HG02623 (cell line): ENCODE results near the gene TMPRSS6.

Experiments used
- ATAC-seq: cut with Tn5 transposase; IDR thresholded peaks from one replicate; pipeline ENCODE4 v1.9.1; 2021; ENCODE audit warnings: moderate library complexity; ENCODE audit not compliant: unreplicated experiment

The TMPRSS6 gene

DNA sequence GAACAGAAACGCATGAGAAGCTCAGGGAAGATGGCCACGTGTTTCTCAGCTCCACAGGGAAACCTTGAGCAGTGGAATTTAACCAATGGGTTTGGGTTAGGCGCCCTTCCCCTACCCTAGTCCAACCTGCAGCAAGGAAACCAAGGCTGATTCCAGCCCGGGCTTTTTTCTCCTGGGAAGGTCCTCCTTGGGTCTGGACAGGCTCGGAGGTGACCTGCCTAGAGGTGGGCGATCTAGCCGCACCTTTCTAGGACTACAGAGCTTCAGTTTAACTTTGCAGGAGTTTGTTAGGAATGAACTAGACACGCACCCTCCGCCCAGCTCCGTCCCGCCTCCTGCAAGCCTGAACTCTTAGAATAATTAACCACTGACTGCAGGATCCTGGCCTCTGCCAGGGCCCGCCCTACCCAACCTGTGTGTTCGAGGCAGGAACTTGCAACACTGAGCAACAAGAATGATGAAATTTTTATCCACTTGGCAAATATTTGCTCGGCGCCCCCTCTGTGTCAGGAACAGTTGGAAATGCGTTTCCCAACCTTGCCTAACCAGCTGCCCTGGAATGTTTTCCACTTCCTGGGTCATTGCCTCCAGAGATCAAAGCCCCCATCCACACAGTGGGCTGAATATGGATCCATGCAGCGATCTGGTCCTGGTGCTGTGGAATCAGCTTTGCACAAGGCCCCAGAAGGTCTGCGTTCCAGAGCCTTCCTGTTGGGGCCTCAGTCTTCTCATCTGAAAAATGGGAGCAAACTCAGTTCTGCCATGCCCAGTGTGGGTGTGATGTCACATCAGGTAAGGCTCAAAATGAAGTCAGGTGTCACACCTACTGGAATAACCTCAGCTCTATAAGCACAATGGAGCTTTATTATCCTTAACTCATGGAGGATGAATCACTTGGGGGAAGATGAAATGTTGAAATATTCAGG lies 76.7 kb downstream of the TMPRSS6 start:
- ATAC-seq: no peak

DNA sequence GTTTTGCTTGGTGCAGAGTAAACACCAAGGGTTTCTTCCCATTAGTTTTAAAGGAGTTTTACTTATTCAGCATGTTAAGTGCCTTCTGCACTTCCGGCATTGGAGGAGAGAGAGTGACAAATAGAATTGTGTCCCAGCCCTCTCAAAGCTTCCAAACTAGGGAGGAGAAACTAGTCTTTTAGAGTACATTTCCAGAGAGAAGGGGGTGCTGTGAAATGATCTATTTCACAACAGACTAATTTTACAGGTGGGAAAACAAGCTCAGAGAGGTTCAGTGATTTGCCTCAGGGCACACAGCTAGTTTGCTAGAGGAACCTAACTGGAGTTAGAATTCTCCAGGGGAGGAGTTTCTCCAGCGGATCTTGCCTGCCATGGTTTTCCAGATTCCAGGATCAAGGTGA lies 77.4 kb downstream of the TMPRSS6 start:
- ATAC-seq: no peak

DNA sequence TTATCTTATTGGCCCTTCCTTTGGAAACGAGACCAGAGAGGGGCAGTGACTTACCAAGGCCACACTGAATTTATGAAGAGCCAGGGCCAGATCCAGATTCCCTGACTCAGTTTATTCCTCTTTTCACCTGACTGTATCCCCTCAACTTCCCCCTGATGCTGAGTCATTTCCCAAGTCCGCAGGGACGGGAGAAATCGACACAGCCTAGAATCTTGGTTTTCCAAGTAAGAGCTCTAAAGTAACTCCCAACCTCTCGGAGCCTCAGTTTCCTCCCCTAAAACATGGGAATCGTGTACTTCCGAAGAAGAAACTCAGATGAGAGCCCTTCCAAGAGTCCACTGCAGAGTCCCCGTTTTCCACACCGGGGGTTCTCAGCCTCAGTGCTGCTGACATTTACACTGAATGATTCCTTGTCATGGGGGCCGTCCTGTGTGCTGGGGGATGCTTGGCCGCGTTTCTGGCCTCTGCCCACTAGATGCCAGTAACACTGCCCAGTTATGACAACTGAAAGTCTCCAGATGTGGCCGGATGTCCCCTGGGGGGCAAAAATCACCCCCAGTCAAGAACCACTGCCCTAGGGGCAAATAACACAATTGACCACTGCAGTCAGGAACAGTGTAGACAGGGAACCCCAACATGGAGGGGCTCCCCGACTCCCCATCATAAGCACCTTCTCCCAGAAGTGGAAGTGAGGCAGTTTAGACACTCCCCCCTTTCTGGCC lies 78.8 kb downstream of the TMPRSS6 start:
- ATAC-seq: no peak

DNA sequence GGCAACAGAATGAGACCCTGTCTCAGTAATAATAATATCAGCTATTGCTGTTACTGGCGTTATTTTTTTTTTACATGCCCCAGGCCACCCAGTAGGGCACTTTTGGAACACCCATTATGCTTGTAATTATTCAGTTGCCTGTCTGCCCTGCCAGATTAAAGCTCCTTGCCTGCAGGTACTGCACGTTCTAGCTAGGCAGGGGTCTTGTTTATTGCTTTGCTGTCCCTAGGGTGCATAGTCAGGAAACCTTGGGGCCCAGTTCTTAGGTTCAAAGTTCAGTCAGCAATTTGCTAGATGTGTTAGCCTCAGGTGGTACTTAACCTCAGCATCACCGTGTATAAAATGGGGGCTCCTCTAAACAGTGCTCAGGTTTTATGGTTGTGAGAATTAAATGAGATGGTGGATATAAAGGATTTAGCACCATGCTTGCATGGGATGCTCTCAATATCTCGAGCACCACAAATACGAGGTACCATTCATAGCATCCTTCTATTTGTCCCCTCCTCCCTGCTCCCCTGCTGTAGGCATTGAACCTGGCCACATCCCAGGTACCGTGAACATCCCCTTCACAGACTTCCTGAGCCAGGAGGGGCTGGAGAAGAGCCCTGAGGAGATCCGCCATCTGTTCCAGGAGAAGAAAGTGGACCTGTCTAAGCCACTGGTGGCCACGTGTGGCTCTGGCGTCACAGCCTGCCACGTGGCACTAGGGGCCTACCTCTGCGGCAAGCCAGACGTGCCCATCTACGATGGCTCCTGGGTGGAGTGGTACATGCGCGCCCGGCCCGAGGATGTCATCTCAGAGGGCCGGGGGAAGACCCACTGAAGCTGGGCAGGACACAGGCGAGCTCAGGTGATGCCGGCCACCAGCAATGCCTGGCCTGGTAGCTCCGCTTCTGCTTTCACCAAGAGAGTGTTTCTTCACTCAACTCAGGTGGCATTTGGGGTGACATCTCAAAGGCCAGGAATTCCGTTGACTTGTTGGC lies 80.5 kb downstream of the TMPRSS6 start:
- ATAC-seq: no peak

DNA sequence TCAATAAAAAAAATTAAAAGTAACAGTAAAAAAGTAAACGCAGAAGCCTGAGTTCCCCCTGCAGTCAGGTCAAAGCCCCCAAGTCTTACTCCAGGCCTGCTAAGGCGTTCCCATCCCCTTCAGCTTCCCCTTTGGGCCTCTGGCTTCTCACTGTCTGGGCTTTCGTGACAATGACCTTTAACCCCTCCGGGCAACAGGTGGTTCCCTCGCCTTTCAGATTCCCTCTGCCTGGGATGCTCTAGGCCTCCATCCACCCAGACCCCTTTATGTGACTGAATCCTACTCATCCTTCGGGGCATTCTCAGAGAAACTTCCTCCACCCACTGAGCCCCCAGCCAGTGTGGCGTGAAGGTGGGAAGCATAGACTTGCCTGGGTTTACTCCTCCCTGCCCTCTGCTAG lies 82.0 kb downstream of the TMPRSS6 start:
- no peak for ATAC-seq

DNA sequence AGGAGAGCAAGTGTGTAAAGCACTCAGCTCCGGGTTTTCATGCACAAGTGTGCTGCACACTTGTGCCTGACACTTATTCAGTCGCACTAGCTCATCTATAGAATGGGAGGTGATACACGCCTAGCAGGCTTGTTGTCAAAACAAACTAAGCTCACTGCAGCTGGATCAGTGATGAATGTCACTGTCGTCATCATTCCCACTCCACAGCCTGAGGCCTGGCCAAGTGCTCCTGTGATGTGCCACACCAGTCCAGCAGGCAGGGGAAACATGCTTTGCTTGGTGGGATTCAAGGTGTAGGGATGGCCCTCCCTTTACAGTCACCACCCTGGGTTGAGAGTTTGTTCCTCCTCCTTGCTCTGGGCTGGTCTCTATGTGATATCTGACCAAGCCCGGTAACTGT lies 83.2 kb downstream of the TMPRSS6 start:
- no peak for ATAC-seq

DNA sequence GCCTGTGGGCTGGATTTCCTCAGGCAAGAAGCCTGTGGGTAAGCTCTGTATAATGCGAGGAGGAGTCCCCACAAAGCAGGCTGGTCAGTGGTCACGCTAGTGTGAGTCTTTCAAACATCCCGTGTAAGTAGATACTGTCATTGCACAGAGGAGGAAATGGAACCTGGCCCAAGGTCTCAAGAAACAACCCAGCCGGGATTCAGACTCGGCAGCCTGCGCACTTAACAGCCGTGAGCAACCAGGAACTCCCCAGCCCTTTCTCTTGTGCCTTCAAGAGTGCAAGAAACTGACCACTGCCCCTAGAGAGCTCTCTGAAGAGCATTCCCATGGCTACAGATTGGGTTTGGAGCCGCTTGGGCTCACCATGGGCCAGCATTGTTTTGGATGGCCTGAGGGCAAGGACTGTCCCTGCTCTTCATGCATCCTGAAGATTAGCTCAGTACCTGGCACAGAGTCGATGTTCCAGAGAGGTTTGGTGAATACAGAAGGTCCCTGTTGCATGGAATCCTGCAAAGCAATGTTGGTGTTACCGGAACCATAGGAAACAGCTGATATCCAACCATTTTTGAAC lies 83.9 kb downstream of the TMPRSS6 start:
- ATAC-seq: no peak

DNA sequence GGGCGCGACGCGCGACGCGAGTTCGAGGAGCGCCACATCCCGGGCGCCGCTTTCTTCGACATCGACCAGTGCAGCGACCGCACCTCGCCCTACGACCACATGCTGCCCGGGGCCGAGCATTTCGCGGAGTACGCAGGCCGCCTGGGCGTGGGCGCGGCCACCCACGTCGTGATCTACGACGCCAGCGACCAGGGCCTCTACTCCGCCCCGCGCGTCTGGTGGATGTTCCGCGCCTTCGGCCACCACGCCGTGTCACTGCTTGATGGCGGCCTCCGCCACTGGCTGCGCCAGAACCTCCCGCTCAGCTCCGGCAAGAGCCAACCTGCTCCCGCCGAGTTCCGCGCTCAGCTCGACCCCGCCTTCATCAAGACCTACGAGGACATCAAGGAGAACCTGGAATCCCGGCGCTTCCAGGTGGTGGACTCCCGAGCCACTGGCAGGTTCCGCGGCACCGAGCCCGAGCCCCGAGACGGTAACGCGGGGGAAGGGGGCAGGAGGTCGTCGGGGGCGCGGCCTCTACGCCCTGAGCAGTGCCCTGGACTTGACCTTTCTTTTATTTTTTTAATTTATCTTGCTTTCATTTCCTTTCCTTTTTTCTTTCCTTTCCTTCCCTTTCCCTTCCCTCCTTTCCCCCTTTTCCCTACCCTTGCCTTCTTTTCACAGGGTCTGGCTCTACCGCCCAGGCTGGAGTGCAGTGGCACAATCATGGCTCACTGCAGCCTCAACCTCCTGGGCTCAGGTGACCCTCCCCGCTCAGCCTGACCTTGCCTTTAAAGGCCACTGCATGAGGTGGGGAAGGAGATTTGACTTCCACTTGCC lies 85.0 kb downstream of the TMPRSS6 start:
- no peak for ATAC-seq

DNA sequence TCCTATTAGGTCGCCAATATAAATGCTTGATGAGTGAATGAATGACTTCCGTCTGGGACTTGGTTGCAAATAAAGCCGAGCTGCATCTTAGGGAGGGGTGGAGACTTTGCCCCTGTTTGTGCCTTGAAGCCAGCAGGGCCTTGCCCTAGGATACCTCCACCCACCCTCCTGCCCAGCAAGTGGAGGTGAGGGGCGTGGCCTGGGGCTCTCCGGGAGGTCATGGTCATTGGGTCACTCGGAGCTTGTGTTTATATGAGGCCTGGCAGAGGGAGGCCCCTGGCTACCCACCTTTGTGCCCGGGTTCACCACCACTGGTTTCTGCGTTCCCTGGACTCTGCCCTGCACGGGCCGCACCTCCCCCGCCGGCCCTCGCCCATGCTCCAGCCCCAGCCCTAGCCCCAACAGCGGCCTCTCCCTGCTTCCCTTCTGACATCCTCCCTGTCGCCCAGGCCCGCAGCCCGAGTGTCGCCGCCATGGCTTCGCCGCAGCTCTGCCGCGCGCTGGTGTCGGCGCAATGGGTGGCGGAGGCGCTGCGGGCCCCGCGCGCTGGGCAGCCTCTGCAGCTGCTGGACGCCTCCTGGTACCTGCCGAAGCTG lies 85.7 kb downstream of the TMPRSS6 start:
- no peak for ATAC-seq

DNA sequence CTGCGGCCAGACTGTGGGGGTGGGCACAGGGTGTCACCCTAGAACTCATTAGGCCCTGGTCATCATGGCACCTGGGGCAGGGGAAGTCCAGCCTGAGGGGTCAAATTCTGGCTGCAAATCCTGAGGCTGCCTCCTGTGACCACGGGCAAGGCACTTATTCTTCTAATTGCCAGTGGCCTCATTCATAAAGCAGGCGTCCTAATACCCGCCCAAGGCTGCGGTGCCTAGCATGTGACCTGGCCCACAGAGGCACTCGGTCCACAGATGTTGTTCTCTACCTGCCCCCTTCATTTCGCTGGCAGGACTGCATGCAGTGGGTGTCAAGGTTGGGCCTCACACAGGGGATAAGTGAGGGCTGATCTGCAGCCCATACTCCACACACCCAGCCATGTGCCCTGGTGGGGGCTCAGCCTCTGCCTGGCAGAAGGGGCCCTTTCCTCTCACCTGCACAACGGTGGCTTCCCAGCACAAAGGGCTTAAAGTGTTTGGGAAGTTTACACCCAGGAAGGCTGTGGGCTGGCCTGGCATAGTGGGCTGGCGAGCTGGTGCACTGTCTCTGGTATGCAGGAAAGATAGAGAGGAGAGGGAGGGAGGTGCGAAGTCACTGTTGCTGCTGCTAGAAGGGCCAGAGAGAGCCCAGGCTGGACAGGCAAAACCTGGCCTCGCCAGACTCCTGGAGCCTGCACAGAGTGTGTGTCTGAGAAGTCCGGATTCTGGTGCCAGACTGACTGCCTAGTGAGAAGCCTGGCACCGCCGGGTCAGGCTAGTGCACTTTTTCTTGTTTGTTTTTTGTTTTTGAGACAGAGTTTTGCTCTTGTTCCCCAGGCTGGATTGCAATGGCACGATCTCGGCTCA lies 86.8 kb downstream of the TMPRSS6 start:
- no peak for ATAC-seq

DNA sequence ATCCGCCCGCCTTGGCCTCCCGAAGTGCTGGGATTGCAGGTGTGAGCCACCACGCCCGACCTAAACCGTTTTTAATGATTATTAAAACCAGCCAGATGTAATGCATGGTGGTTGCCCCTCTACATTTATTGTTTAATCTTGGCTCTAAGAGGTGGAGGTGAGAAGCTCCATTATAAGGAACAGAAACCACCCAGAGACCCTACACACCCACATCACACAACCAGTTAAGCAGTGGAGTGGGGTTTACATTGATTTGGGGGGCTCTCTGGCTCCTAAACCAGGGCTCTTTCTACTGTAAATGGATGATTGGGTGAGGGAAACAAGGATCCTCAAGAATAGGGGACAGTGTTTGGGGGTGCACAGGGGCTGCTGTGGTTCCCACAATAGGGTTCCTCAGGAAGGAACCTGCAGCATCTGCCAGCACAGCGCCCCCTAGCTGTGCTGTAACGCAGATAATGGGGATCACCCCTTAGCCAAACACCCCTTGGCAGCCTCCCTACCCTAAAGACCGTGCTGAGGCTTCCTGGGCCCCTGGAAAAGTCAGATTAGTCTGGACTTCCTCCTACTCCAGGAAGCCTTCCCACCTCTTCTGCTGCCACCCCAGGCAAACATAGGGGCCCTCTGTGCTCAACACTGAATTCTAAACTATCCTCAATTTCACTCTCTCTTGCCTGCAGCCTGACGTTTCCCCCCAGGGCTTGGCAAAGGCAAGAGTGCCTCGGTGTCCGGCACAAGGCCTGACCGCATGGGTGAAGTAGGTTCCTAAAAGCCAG lies 87.6 kb downstream of the TMPRSS6 start:
- ATAC-seq: no peak

DNA sequence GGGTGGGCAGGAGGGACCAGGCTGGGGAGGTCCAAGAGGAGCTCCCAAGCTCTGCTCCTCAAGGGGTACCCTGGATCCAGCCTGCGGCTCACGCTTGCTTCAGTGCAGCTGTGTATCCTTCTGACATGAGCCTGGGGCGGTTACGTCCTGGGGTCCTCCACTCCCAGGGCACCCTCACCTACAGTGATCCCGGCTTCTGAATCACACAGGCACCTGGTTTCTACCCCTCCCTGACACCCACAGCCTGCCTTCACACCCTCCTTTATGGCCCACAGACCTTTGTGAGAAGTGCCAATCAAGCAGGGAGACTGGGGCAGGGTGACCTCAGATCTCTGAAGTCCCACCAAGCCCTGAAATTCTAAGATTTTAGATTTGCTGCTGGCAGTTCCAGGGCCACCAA lies 88.5 kb downstream of the TMPRSS6 start:
- ATAC-seq: no peak

DNA sequence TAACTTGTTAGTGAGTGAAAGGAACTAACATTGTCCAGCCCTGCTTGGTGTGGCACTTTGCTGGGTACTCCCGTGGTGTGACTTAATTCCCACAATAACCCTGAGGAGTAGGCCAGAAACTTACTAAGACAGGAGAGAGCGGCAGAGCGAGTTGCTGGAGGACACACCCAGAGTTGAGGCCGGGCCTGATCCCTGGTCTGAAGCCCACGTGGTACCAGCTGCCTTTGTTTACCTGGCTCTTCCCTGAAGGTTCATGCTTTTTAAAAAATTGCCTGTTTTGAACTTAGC lies 89.4 kb downstream of the TMPRSS6 start:
- no peak for ATAC-seq

DNA sequence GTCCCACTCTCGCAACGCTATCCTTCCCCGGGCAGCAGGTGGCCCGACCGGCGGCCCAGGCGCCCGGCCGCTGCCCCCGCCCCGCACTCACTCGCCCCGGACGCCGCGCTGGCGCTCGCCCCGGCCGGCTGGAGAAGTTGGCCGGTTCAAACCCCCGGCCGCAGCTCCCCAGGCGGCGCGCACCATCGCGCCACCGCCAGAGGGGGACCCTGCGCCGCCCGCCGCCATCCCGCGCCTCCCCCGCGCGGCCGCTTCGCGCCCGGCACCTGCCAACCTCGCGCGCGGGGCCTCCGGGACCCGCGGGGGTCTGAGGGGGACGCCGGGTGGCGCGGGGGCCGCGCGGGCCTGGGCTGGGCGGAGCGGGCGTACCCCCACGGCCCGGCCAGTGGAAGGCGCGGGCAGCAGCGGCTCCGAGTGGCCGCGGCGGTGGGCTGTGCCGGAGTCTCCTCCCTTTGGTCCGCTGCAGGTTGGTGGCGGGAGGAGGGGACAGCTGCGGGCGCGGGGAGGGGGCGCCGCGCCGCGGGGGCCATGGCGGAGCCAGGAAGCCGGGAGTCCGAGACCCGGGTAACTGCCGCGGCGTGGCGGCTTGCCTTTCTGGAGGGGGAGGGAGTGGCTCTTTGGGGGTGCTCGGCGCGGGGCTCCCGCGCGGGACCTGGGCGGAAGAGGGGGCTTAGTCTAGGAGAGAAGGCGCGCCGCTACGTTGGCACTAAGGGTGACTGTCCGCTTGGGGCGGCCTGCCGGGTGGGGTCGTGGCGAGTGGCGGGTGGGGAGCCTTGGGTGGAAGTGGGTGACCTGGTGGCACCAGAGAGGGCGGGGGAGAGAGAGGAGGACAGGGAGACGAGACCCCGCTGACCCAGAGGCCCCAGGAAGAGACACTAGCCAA lies 90.0 kb downstream of the TMPRSS6 start, which contains the start of the genes MPST and TST:
TSS of gene MPST (plus strand) at position 434 of the 883 bp plus-strand sequence. CDS start at position 529, 95 bp downstream.
TSS of gene TST (minus strand) at position 139 of the 883 bp plus-strand sequence. CDS start 715 bp downstream, outside the sequence.
- ATAC-seq: peak; percentile 52

DNA sequence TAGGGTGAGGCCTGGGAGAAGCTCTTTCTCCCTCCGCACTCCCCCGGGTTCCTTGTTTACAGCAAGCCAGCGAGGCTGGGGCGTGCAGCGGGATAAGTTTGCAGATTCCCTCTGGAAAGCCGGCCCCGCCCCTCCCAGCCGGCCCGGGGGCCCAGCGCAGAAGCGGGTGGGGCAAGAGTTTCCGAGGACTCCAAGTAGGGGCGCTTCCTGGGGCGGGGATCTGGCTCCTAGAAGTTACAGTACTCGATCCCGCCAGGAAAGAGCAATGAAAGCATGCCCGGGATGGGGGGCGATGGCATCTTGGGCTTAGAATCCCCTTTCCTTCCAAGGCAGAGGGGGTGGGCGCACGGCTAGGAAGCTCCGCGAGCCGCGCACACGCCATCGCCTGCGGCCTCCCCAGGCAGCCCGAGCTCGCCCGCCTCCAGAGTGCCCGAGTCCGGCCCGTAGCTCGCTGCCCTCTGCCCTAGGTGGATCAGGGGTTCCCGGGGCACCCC lies 90.7 kb downstream of the TMPRSS6 start:
- peak; percentile 10 for ATAC-seq

DNA sequence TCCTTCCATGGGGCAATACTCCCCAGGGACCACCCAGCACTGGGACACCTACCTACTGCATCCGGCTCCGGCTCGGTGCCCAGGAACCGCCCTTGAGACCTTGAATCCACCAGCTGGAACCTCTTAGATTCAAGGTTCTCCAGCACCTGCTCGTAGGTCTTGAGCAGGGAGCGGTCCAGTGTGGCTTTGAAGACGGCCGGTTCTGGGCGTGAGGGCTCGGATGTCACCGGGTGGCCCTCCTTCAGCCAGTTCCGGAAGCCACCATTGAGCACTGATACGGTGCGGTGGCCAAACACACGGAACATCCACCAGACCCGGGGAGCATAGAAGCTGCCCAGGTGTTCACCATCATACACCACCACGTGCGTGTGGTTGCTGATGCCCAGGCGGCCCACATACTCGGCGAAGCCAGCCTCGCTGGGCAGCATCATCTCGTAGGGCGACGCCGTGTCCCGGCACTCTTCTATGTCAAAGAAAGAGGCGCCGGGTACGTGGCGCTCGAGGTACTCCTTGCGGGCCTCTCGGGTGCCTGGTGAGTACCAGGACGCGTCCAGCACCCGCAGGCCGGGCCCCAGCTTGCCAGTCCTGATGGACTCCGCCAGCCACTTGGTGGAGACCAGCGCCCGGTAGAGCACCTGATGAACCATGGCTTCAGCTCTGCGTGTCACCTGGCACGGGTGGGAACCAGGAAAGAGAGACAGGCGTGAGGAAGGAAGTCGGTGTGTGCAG lies 91.3 kb downstream of the TMPRSS6 start:
- no peak for ATAC-seq
